Bronchial epithelial cell (primary cell): ENCODE data around the gene PRSS36. TPM values are rescaled to one million over a fixed set of nuclear protein-coding genes. Genes with fewer than 3 reads are reported as not detected.

ENCODE experiments used
- DNase-seq: peaks from one replicate; pipeline ENCODE4 v3.0.0-alpha.2; 2010; ENCODE audit warnings: low read depth
- FAIRE-seq: peaks from 2 replicates; lab custom pipeline; 2011; peaks lifted over from hg19 to GRCh38; lab: Jason Lieb, UNC
- H3K27me3 ChIP-seq: 2 replicates; pipeline ENCODE4 v1.5.1; 2011; ENCODE audit warnings: low read length; ENCODE audit not compliant: control insufficient read depth, insufficient read depth
- H3K36me3 ChIP-seq: 2 replicates; pipeline ENCODE4 v1.5.1; 2011; ENCODE audit warnings: low read length; ENCODE audit not compliant: control insufficient read depth, insufficient read depth
- H3K4me3 ChIP-seq: 2 replicates; pipeline ENCODE4 v1.5.1; 2011; ENCODE audit warnings: mild to moderate bottlenecking, low read depth, low read length, control low read depth
- CTCF ChIP-seq: IDR thresholded peaks from 2 replicates; pipeline ENCODE4 v1.5.1; 2011; ENCODE audit warnings: mild to moderate bottlenecking, moderate library complexity, low read length, control low read depth, inconsistent platforms; ENCODE audit not compliant: insufficient read depth, severe bottlenecking
- total RNA-seq: library from RNA; depleted of rRNA; stranded (reverse); fragments of >200 nt; gene quantifications from 2 replicates; pipeline ENCODE4 v1.2.1, GENCODE V29; 2014

Gene PRSS36
- total RNA-seq, 1 donor from 2014 or later, result 0.26 TPM

- Histone ChIP-seq H3K27me3 (no peaks in the 10 kb centered on the region), H3K36me3 (peaks cover 29% of the 10 kb centered on the region), H3K4me3 (no peak overlapping the region)
- FAIRE-seq (no peak), DNase-seq (no peak)
- TF ChIP-seq CTCF, result no peak
These were observed 45.0 kb upstream of the PRSS36 start for GRCh38 chr16:31194898-31195297.

GRCh38 chr16:31193874-31194273, 44.0 kb upstream of the PRSS36 start:
- Histone ChIP-seq H3K4me3 (no peak overlapping the region), H3K27me3 (no peaks in the 10 kb centered on the region), H3K36me3 (peaks cover 35% of the 10 kb centered on the region)
- TF ChIP-seq CTCF, result no peak
- FAIRE-seq, result no peak
- DNase-seq, result no peak

GRCh38 chr16:31192856-31193642, 43.2 kb upstream of the PRSS36 start:
- FAIRE-seq (no peak), DNase-seq (no peak)
- no peak for TF ChIP-seq CTCF
- Histone ChIP-seq H3K27me3 (no peaks in the 10 kb centered on the region), H3K36me3 (peaks cover 43% of the 10 kb centered on the region), H3K4me3 (no peak overlapping the region)

- peaks cover 49% of the 10 kb centered on the region for H3K36me3 ChIP-seq
- no peak overlapping the region for H3K4me3 ChIP-seq
- FAIRE-seq (no peak), DNase-seq (no peak)
- no peak for TF ChIP-seq CTCF
- no peaks in the 10 kb centered on the region for H3K27me3 ChIP-seq
These were observed 42.0 kb upstream of the PRSS36 start for GRCh38 chr16:31191697-31192428.

GRCh38 chr16:31190818-31191444, 41.1 kb upstream of the PRSS36 start:
- TF ChIP-seq CTCF, result no peak
- H3K4me3 ChIP-seq, result no peak overlapping the region
- FAIRE-seq (no peak), DNase-seq (no peak)
- H3K27me3 ChIP-seq, result no peaks in the 10 kb centered on the region
- peaks cover 55% of the 10 kb centered on the region for H3K36me3 ChIP-seq
